HG03066 (cell line): ENCODE results near the gene CYP2D6.
"Not testable (repeated sequence)": the region's sequence is repeated elsewhere in the genome, so short reads cannot be mapped to it uniquely, and the experiment has no call there.

Experiments
- ATAC-seq: cut with Tn5 transposase; IDR thresholded peaks from one replicate; pipeline ENCODE4 v1.9.1; 2021; ENCODE audit warnings: low read depth; ENCODE audit not compliant: unreplicated experiment

CYP2D6 gene

DNA sequence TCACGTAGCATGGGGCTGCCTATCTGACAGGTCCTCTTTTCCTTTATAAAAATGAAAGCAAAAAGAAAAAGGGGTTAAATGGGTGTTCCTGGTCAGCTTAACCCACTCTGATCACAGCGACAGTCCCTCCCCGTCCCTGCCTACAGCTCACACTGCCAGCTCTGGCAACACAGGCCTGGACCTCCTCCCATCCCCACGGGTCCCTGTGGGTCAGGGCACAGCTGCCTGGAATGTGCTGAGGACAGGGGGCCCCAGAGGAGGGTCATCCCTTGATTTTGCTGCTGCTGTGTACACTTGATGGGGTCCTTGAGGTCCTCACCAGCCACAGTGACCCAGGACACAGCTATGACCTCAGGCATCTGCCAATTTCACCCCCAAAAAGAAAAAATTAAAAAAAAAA is 29.6 kb upstream of the CYP2D6 start:
- ATAC-seq, result no peak

GRCh38 chr22:42158456-42159132 is 28.0 kb upstream of the CYP2D6 start:
- no peak for ATAC-seq

- ATAC-seq, result no peak
Measured at GRCh38 chr22:42156598-42156997, 26.0 kb upstream of the CYP2D6 start.

GRCh38 chr22:42156121-42156520 is 25.5 kb upstream of the CYP2D6 start:
- ATAC-seq, result no peak

GRCh38 chr22:42155053-42155543 is 24.5 kb upstream of the CYP2D6 start:
- ATAC-seq, result no peak

DNA sequence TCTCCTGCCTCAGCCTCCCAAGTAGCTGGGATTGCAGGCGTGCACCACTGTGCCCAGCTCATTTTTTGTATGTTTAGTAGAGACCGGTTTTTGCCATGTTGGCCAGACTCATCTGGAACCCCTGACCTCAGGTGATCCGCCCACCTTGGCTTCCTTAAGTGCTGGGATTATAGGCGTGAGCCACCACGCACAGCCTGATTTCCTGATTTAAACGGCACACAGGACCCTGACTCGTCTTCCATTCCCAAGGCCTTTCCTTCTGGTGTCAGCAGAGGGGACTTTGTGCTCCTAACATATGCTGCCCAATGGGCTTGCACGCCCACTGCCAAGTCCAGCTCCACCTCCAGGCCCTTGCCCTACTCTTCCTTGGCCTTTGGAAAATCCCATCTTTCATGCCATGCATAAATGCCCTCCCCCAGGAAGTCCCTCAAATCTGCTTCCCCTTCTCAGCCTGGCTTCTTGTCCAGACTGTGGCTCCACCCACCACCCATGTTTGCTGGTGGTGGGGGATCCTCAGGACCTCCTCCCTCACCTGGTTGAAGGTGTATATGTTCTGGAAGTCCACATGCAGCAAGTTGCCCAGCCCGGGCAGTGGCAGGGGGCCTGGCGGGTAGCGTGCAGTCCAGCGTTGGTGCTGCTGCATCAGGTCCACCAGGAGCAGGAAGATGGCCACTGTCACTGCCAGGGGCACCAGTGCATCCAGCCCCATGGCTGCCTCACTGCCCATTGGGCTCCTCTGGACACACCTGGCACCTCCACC is 23.9 kb upstream of the CYP2D6 start:
- no peak for ATAC-seq

DNA sequence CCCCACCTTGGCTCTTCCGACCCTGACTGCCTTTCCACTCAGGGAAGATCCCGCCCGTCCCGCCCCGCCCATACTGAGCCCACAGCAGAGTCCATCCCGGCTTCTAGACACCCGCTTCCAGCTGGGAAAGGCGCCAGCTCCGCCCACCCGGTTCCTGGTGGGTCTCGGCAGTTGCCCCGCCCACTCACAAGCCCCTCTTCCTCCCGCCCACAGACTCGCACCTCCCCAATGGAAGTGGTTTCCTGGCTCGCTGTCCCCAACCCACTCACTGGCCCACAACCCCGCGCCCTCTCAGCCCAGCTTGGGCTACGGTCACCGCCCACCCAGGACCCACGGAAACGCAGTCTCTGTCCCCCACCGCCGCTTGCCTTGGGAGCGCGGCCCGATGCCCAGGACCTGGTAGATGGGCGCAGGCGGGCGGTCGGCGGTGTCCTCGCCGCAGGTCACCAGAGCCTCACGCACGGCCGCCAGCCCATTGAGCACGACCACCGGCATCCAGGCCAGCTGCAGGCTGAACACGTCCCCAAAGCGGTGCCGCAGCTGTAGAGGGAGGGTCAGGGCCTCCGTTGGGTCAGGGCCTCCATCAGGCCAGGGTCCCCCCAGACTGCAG is 22.2 kb upstream of the CYP2D6 start:
- ATAC-seq, result no peak

- no peak for ATAC-seq
Measured at GRCh38 chr22:42151924-42152635, 21.5 kb upstream of the CYP2D6 start.

DNA sequence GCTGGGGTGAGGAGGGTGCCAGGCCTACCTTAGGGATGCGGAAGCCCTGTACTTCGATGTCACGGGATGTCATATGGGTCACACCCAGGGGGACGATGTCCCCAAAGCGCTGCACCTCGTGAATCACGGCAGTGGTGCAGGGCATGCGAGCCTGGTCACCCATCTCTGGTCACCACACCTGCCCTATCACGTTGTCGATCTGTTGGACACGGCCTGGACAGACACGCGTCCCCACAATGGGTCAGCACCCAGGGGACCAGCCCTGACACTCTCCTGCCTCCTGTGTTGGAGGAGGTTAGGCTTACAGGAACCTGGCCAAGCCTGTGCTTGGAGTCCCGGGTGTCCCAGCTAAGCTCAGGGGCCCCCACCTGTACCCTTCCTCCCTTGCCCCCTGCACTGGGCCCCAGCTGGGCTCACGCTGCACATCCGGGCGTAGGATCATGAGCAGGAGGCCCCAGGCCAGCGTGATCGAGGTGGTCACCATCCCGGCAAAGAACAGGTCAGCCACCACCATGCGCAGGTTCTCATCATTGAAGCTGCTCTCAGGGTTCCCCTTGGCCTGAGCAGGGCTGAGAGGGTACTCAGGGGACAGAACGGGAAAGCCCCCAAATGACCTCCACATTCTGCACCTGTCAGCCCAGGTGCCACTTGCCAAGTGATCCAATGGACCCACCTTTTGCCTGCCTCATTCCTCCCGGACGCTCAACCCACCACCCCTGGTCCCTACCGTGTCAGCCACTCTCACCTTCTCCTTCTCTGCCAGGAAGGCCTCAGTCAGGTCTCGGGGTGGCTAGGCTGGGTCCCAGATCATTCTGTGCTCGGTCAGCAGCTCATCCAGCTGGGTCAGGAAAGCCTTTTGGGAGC is 20.3 kb upstream of the CYP2D6 start:
- ATAC-seq, result no peak

DNA sequence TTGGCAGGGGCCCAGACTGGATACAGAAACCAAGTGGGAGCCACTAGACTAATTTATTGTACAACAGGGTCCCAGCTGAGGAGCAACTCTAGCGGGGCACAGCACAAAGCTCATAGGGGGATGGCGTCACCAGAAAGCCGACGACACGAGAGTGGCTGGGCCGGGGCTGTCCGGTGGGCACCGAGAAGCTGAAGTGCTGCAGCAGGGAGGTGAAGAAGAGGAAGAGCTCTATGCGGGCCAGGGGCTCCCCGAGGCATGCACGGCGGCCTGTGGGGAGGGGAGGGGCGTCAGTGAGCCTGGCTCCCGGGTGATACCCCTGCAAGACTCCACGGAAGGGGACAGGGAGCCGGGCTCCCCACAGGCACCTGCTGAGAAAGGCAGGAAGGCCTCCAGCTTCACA is 19.2 kb upstream of the CYP2D6 start:
- not testable (repeated sequence) for ATAC-seq

DNA sequence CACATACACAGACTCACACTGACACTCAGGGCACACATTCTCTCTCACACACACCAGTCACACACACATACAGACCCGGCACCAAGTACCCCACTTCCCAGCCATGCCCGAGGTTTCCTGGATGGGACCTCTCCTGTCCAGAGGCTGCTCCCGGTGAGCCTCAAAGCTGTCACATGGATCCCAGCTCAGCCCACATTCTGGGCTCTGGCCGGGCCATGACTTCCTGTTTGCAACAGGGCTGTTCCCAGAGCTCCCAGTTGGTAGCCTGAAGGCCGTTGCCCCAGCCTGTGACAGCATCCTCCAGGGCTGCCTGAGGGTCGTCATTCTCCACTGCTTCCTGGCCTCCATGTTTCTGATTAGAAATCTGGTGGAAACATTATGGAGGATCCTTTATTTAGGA is 14.6 kb upstream of the CYP2D6 start:
- ATAC-seq, result no peak

DNA sequence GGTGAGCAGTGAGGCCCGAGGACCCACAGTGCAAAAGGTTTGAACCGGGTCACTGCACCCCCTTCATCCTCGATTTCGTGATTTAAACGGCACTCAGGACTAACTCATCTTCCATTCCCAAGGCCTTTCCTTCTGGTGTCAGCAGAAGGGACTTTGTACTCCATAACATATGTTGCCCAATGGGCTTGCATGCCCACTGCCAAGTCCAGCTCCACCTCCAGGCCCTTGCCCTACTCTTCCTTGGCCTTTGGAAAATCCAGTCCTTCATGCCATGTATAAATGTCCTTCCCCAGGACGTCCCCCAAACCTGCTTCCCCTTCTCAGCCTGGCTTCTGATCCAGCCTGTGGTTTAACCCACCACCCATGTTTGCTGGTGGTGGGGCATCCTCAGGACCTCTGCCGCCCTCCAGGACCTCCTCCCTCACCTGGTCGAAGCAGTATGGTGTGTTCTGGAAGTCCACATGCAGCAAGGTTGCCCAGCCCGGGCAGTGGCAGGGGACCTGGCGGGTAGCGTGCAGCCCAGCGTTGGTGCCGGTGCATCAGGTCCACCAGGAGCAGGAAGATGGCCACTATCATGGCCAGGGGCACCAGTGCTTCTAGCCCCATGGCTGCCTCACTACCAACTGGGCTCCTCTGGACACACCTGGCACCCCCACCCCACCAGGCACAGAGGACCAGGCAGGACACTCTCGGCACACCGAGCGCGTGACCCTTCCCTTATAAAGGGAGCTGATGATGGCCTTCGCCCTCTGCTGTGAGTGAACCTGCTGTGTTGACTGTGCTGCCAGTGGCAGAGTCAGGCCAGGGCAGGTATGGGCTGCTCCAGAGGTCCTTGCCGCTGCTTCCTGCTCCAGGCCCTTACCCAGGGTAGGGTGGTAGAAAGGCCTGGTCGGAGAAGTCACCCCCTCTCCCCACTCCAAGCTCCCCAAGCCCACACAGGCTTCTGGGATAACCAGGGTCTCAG is 13.5 kb upstream of the CYP2D6 start:
- ATAC-seq, result not testable (repeated sequence)

- no peak for ATAC-seq
Measured at GRCh38 chr22:42142771-42143461, 12.3 kb upstream of the CYP2D6 start.

GRCh38 chr22:42141307-42142057 is 10.9 kb upstream of the CYP2D6 start:
- not testable (repeated sequence) for ATAC-seq

DNA sequence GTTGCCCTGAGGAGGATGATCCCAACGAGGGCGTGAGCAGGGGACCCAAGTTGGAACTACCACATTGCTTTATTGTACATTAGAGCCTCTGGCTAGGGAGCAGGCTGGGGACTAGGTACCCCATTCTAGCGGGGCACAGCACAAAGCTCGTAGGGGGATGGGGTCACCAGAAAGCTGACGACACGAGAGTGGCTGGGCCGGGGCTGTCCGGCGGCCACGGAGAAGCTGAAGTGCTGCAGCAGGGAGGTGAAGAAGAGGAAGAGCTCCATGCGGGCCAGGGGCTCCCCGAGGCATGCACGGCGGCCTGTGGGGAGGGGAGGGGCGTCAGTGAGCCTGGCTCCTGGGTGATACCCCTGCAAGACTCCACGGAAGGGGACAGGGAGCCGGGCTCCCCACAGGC is 9.5 kb upstream of the CYP2D6 start:
- not testable (repeated sequence) for ATAC-seq

- not testable (repeated sequence) for ATAC-seq
Measured at GRCh38 chr22:42139508-42139907, 8.9 kb upstream of the CYP2D6 start.

- ATAC-seq, result no peak
Measured at GRCh38 chr22:42138972-42139371, 8.4 kb upstream of the CYP2D6 start.
